HG03175 (cell line): ENCODE measurements around the gene NBPF11.
"Not testable (repeated sequence)": the region's sequence is repeated elsewhere in the genome, so short reads cannot be mapped to it uniquely, and the experiment has no call there.

Experiments used
- ATAC-seq: cut with Tn5 transposase; IDR thresholded peaks from one replicate; pipeline ENCODE4 v1.9.1; 2021; ENCODE audit warnings: mild to moderate bottlenecking, moderate library complexity; ENCODE audit not compliant: unreplicated experiment

NBPF11 gene

DNA sequence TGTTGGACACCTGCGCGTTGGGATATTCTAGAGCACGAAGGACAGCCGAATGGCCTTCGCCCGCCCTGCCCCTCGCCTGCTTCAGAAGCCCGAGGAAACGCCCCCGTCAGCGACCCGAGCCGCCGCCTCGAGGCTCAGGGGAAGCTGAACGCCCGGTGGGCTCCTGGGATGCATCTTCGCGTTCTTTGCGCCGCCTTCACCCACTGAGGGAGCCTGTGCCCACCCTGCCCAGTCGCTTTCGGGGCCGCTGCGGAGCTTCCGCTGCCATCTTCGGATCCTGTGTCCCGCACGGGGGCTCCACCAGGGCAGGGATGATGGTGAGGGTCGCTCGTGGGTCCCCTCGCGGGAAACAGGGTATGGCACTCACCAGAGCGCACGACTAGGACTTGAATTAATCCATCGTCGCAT lies 91.8 kb downstream of the NBPF11 start:
- ATAC-seq = not testable (repeated sequence)

- not testable (repeated sequence) for ATAC-seq
Measured at GRCh38 chr1:148057384-148057783, 94.7 kb downstream of the NBPF11 start.
